H1 (cell line): ENCODE measurements around the gene MSTO1.
"Not testable (repeated sequence)": the region's sequence is repeated elsewhere in the genome, so short reads cannot be mapped to it uniquely, and the experiment has no call there.

Source experiments
- CTCF ChIP-seq, 3 experiments: IDR thresholded peaks; 1 replicate in 2 of 3; 2 replicates in 1 of 3; pipeline versions ENCODE4 v1.5.1 to v1.6.1; 2011; ENCODE audit warnings: low read length in 3 of 3, mild to moderate bottlenecking in 3 of 3, inconsistent platforms in 2 of 3, low read depth in 1 of 3, moderate library complexity in 1 of 3; ENCODE audit not compliant: insufficient read depth in 1 of 3; ENCODE audit errors: control extremely low read depth in 1 of 3
- JUND ChIP-seq: IDR thresholded peaks from 2 replicates; pipeline ENCODE4 v1.6.1; 2011; ENCODE audit warnings: mild to moderate bottlenecking, improper control_type of control experiment, low read length
- POLR2A ChIP-seq, 2 experiments: IDR thresholded peaks; 1 replicate in 1 of 2; 2 replicates in 1 of 2; pipeline ENCODE4 v1.6.1; 2011; ENCODE audit warnings: low read depth in 2 of 2, low read length in 2 of 2, mild to moderate bottlenecking in 2 of 2; ENCODE audit errors: control extremely low read depth in 1 of 2

- not testable (repeated sequence) for TF ChIP-seq CTCF (IDR thresholded peaks at IDR 0.05; ENCODE audit: control extremely low read depth in 1 of 3, insufficient read depth in 1 of 3, low read depth in 1 of 3, low read length in 3 of 3); JUND; POLR2A (IDR thresholded peaks at IDR 0.05; ENCODE audit: control extremely low read depth in 1 of 2, low read depth in 2 of 2, low read length in 2 of 2)
Observed at GRCh38 chr1:155590516-155591247, 19.3 kb upstream of the MSTO1 start.
